ENCODE results near the gene HERC3. TPM values are rescaled to one million over a fixed set of nuclear protein-coding genes. Genes with fewer than 3 reads are reported as not detected.

HERC3 gene
- total and polyA plus RNA-seq, 2 experiments from 2014 or later, result 2.2 to 2.4 TPM

DNA sequence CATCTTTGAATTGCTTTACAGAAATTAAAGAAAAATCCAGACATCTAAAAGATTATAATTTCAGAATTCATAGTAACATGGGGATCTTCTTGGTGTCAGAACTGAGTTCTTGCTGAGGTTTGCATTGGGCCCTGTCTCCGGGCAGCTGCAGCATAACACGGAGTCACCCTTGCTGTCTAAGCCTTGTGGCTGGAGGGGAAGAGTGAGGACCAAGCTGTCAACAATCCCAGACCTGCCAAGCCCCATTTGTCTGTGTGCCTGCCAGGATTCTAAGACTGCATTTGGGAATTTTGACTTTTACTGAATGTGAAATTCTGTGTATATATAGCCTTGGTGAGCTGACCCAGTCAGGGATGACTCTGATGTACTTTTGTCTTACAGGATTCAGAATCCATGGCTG, 130.5 kb downstream of the HERC3 start:
- Histone ChIP-seq H3K4me3 (no peak overlapping the region), H3K27me3 (ENCODE audit: insufficient read depth) (no peaks in the 10 kb centered on the region), H3F3A (replicated peaks; ENCODE audit: low read depth) (no peaks in the 10 kb centered on the region), H3K4me2 (no peak overlapping the region), H3K27ac (ENCODE audit: low read depth) (no peak overlapping the region), H3K4me1 (ENCODE audit: insufficient read depth) (no peaks in the 10 kb centered on the region), H4K20me1 (replicated peaks; ENCODE audit: insufficient read depth) (no peaks in the 10 kb centered on the region), H3K9me2 (ENCODE audit: insufficient read depth) (0 out of 2 replicates have a peak, but pooled peaks cover 3% of the 10 kb centered on the region), H3K36me3 (ENCODE audit: insufficient read depth) (no peaks in the 10 kb centered on the region), H2AFZ (no peak overlapping the region), H3K79me2 (replicated peaks; ENCODE audit: insufficient read depth) (no peaks in the 10 kb centered on the region)
- Mint-ChIP-seq H3K27ac (no peak overlapping the region), H3K36me3 (ENCODE audit: low read depth) (peaks cover 11% of the 10 kb centered on the region), H3K9me3 (peaks cover 8% of the 10 kb centered on the region), H3K4me1 (peaks cover 12% of the 10 kb centered on the region; the same call in 2 of the 3 replicates), H3K4me3 (no peak overlapping the region), H3K27me3 (ENCODE audit: insufficient read depth, low read depth, poor library complexity) (peaks cover 6% of the 10 kb centered on the region)
- DNase-seq (ENCODE audit: low spot score) (no peak), ATAC-seq (no peak)
- TF ChIP-seq JUNB (IDR thresholded peaks at IDR 0.05; ENCODE audit: unreplicated experiment) (no peak), STAT1 (IDR thresholded peaks at IDR 0.05; ENCODE audit: unreplicated experiment) (no peak)
- TF ChIP-seq, protein P1, sequence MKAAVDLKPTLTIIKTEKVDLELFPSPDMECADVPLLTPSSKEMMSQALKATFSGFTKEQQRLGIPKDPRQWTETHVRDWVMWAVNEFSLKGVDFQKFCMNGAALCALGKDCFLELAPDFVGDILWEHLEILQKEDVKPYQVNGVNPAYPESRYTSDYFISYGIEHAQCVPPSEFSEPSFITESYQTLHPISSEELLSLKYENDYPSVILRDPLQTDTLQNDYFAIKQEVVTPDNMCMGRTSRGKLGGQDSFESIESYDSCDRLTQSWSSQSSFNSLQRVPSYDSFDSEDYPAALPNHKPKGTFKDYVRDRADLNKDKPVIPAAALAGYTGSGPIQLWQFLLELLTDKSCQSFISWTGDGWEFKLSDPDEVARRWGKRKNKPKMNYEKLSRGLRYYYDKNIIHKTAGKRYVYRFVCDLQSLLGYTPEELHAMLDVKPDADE (IDR thresholded peaks at IDR 0.05), result no peak

- Histone ChIP-seq H2AFZ (no peak overlapping the region), H3K27ac (ENCODE audit: low read depth) (no peak overlapping the region), H3K4me3 (no peak overlapping the region), H3K4me1 (ENCODE audit: insufficient read depth) (no peaks in the 10 kb centered on the region), H3K79me2 (replicated peaks; ENCODE audit: insufficient read depth) (no peaks in the 10 kb centered on the region), H4K20me1 (replicated peaks; ENCODE audit: insufficient read depth) (no peaks in the 10 kb centered on the region), H3K4me2 (no peak overlapping the region), H3K36me3 (ENCODE audit: insufficient read depth) (no peaks in the 10 kb centered on the region), H3F3A (replicated peaks; ENCODE audit: low read depth) (no peaks in the 10 kb centered on the region), H3K9me2 (ENCODE audit: insufficient read depth) (no peaks in the 10 kb centered on the region), H3K27me3 (ENCODE audit: insufficient read depth) (no peaks in the 10 kb centered on the region)
- TF ChIP-seq, protein P2, sequence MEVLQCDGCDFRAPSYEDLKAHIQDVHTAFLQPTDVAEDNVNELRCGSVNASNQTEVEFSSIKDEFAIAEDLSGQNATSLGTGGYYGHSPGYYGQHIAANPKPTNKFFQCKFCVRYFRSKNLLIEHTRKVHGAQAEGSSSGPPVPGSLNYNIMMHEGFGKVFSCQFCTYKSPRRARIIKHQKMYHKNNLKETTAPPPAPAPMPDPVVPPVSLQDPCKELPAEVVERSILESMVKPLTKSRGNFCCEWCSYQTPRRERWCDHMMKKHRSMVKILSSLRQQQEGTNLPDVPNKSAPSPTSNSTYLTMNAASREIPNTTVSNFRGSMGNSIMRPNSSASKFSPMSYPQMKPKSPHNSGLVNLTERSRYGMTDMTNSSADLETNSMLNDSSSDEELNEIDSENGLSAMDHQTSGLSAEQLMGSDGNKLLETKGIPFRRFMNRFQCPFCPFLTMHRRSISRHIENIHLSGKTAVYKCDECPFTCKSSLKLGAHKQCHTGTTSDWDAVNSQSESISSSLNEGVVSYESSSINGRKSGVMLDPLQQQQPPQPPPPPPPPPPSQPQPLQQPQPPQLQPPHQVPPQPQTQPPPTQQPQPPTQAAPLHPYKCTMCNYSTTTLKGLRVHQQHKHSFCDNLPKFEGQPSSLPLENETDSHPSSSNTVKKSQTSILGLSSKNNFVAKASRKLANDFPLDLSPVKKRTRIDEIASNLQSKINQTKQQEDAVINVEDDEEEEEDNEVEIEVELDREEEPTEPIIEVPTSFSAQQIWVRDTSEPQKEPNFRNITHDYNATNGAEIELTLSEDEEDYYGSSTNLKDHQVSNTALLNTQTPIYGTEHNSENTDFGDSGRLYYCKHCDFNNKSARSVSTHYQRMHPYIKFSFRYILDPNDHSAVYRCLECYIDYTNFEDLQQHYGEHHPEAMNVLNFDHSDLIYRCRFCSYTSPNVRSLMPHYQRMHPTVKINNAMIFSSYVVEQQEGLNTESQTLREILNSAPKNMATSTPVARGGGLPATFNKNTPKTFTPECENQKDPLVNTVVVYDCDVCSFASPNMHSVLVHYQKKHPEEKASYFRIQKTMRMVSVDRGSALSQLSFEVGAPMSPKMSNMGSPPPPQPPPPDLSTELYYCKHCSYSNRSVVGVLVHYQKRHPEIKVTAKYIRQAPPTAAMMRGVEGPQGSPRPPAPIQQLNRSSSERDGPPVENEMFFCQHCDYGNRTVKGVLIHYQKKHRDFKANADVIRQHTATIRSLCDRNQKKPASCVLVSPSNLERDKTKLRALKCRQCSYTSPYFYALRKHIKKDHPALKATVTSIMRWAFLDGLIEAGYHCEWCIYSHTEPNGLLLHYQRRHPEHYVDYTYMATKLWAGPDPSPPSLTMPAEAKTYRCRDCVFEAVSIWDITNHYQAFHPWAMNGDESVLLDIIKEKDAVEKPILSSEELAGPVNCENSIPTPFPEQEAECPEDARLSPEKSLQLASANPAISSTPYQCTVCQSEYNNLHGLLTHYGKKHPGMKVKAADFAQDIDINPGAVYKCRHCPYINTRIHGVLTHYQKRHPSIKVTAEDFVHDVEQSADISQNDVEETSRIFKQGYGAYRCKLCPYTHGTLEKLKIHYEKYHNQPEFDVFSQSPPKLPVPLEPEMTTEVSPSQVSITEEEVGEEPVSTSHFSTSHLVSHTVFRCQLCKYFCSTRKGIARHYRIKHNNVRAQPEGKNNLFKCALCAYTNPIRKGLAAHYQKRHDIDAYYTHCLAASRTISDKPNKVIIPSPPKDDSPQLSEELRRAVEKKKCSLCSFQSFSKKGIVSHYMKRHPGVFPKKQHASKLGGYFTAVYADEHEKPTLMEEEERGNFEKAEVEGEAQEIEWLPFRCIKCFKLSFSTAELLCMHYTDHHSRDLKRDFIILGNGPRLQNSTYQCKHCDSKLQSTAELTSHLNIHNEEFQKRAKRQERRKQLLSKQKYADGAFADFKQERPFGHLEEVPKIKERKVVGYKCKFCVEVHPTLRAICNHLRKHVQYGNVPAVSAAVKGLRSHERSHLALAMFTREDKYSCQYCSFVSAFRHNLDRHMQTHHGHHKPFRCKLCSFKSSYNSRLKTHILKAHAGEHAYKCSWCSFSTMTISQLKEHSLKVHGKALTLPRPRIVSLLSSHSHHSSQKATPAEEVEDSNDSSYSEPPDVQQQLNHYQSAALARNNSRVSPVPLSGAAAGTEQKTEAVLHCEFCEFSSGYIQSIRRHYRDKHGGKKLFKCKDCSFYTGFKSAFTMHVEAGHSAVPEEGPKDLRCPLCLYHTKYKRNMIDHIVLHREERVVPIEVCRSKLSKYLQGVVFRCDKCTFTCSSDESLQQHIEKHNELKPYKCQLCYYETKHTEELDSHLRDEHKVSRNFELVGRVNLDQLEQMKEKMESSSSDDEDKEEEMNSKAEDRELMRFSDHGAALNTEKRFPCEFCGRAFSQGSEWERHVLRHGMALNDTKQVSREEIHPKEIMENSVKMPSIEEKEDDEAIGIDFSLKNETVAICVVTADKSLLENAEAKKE (CRISPR knock-in tag; IDR thresholded peaks at IDR 0.05), result no peak
- TF ChIP-seq REST (IDR thresholded peaks at IDR 0.05; ENCODE audit: unreplicated experiment) (no peak), EZH2 (IDR thresholded peaks at IDR 0.05; ENCODE audit: low read depth, unreplicated experiment) (no peak), JUNB (IDR thresholded peaks at IDR 0.05; ENCODE audit: unreplicated experiment) (no peak), ZNF331 (CRISPR knock-in tag; IDR thresholded peaks at IDR 0.05; ENCODE audit: low read depth) (no peak)
- DNase-seq (ENCODE audit: low spot score) (no peak), ATAC-seq (no peak)
- H3K36me3 Mint-ChIP-seq (ENCODE audit: low read depth), result peaks cover 11% of the 10 kb centered on the region; the same call in 2 of the 3 replicates
- H3K4me3 Mint-ChIP-seq, result no peak overlapping the region
- H3K4me1 Mint-ChIP-seq, result peaks cover 12% of the 10 kb centered on the region; the same call in 2 of the 3 replicates
- H3K27ac Mint-ChIP-seq, result peak overlapping the region; percentile 94
- H3K9me3 Mint-ChIP-seq, result no peaks in the 10 kb centered on the region
- H3K27me3 Mint-ChIP-seq (ENCODE audit: insufficient read depth, low read depth, poor library complexity), result peaks cover 4% of the 10 kb centered on the region
Measured at GRCh38 chr4:88724406-88724805, 132.1 kb downstream of the HERC3 start.
